H9 (cell line): ENCODE data around the gene ITPKA. TPM values are rescaled to one million over a fixed set of nuclear protein-coding genes. Genes with fewer than 3 reads are reported as not detected.
A peak's percentile ranks its signal among the peaks of the same experiment; 100 is the strongest.

Source experiments
- DNase-seq: peaks from one replicate; pipeline ENCODE4 v3.0.0-alpha.2; 2017
- H2AFZ ChIP-seq: one replicate; pipeline ENCODE4 v1.6.1; 2013; ENCODE audit warnings: mild to moderate bottlenecking, low read length, control low read depth, moderate library complexity
- H2AK5ac ChIP-seq: 2 replicates; pipeline ENCODE4 v1.6.1; 2013; ENCODE audit warnings: low read length, control low read depth, mixed read lengths; ENCODE audit not compliant: insufficient read length
- H2BK120ac ChIP-seq: one replicate; pipeline ENCODE4 v1.6.1; 2013; ENCODE audit warnings: low read depth, mild to moderate bottlenecking, low read length, control low read depth, inconsistent platforms; ENCODE audit not compliant: poor library complexity, severe bottlenecking
- H2BK12ac ChIP-seq: 2 replicates; pipeline ENCODE4 v1.6.1; 2013; ENCODE audit warnings: low read length, control low read depth, mixed read lengths, low read depth; ENCODE audit not compliant: insufficient read length
- H2BK15ac ChIP-seq: 2 replicates; pipeline ENCODE4 v1.6.1; 2013; ENCODE audit warnings: low read depth, low read length, control low read depth
- H2BK20ac ChIP-seq: one replicate; pipeline ENCODE4 v1.6.1; 2013; ENCODE audit warnings: low read depth, mild to moderate bottlenecking, low read length, control low read depth, inconsistent platforms; ENCODE audit not compliant: poor library complexity, severe bottlenecking
- H2BK5ac ChIP-seq: 2 replicates; pipeline ENCODE4 v1.6.1; 2013; ENCODE audit warnings: low read length, control low read depth, mixed read lengths; ENCODE audit not compliant: insufficient read length
- H3K14ac ChIP-seq: 2 replicates; pipeline ENCODE4 v1.6.1; 2013; ENCODE audit warnings: low read length, control low read depth; ENCODE audit not compliant: insufficient read depth
- H3K18ac ChIP-seq: 2 replicates; pipeline ENCODE4 v1.6.1; 2013; ENCODE audit warnings: low read depth, mild to moderate bottlenecking, mixed read lengths, low read length, control low read depth; ENCODE audit not compliant: insufficient read length
- H3K23ac ChIP-seq: 2 replicates; pipeline ENCODE4 v1.6.1; 2013; ENCODE audit warnings: low read length, control low read depth, mixed read lengths, low read depth; ENCODE audit not compliant: insufficient read length
- H3K23me2 ChIP-seq: 2 replicates; pipeline ENCODE4 v1.6.1; 2013; ENCODE audit warnings: low read depth, mild to moderate bottlenecking, mixed read lengths, low read length, control low read depth; ENCODE audit not compliant: insufficient read length, poor library complexity, severe bottlenecking
- H3K27ac ChIP-seq: 2 replicates; pipeline ENCODE4 v1.5.1; 2013; ENCODE audit warnings: low read length, control low read depth, mixed read lengths, low read depth; ENCODE audit not compliant: insufficient read length
- H3K27me3 ChIP-seq: 2 replicates; pipeline ENCODE4 v1.6.1; 2013; ENCODE audit warnings: low read length, control low read depth, inconsistent platforms; ENCODE audit not compliant: insufficient read depth
- H3K4ac ChIP-seq: 2 replicates; pipeline ENCODE4 v1.6.1; 2013; ENCODE audit warnings: low read depth, mild to moderate bottlenecking, control low read depth, inconsistent platforms, low read length, moderate library complexity
- H3K4me1 ChIP-seq: 2 replicates; pipeline ENCODE4 v1.6.1; 2013; ENCODE audit warnings: low read length, control low read depth, inconsistent platforms; ENCODE audit not compliant: insufficient read depth
- H3K4me2 ChIP-seq: 2 replicates; pipeline ENCODE4 v1.6.1; 2013; ENCODE audit warnings: low read length, control low read depth, mixed read lengths; ENCODE audit not compliant: insufficient read length, insufficient read depth
- H3K56ac ChIP-seq: 2 replicates; pipeline ENCODE4 v1.6.1; 2013; ENCODE audit warnings: low read depth, mild to moderate bottlenecking, mixed read lengths, low read length, control low read depth; ENCODE audit not compliant: insufficient read length
- H3K79me1 ChIP-seq: 2 replicates; pipeline ENCODE4 v1.6.1; 2013; ENCODE audit warnings: low read depth, mild to moderate bottlenecking, moderate library complexity, low read length, control low read depth, inconsistent platforms; ENCODE audit not compliant: insufficient read depth, poor library complexity, severe bottlenecking
- H3K79me2 ChIP-seq: 2 replicates; pipeline ENCODE4 v1.6.1; 2013; ENCODE audit warnings: low read length, control low read depth, inconsistent platforms; ENCODE audit not compliant: insufficient read depth
- H3K9ac ChIP-seq: 2 replicates; pipeline ENCODE4 v1.6.1; 2013; ENCODE audit warnings: low read length, control low read depth, mixed read lengths; ENCODE audit not compliant: insufficient read length; ENCODE audit errors: extremely low read depth
- H3K9me3 ChIP-seq: one replicate; pipeline ENCODE4 v1.6.1; 2013; ENCODE audit warnings: low read depth, low read length, inconsistent platforms; ENCODE audit not compliant: control insufficient read depth
- H3T11ph ChIP-seq: one replicate; pipeline ENCODE4 v1.6.1; 2013; ENCODE audit warnings: mild to moderate bottlenecking, low read length, control low read depth, inconsistent platforms
- H4K20me1 ChIP-seq: one replicate; pipeline ENCODE4 v1.6.1; 2013; ENCODE audit not compliant: control insufficient read depth, insufficient read length, insufficient read depth
- H4K5ac ChIP-seq: 2 replicates; pipeline ENCODE4 v1.6.1; 2013; ENCODE audit warnings: low read depth, mild to moderate bottlenecking, mixed read lengths, low read length, control low read depth; ENCODE audit not compliant: insufficient read length
- H4K8ac ChIP-seq: replicated peaks from 2 replicates; pipeline ENCODE4 v1.6.1; 2013; ENCODE audit warnings: low read length, control low read depth, mixed read lengths, low read depth; ENCODE audit not compliant: insufficient read length
- H4K91ac ChIP-seq: 2 replicates; pipeline ENCODE4 v1.6.1; 2013; ENCODE audit warnings: low read depth, mild to moderate bottlenecking, moderate library complexity, mixed read lengths, low read length, control low read depth; ENCODE audit not compliant: insufficient read length
- H3K27ac Mint-ChIP-seq, 3 experiments: 2 replicates in 2 of 3; 3 replicates in 1 of 3; pipeline ENCODE4 v1.8.0; 2020 to 2021; ENCODE audit warnings: mixed read lengths in 3 of 3, mild to moderate bottlenecking in 1 of 3, moderate library complexity in 1 of 3
- H3K27me3 Mint-ChIP-seq: 2 replicates; pipeline ENCODE4 v1.8.0; 2021; ENCODE audit warnings: low read depth, mild to moderate bottlenecking, moderate library complexity, mixed read lengths
- H3K36me3 Mint-ChIP-seq, 3 experiments: 2 replicates in 2 of 3; 3 replicates in 1 of 3; pipeline ENCODE4 v1.8.0; 2020 to 2021; ENCODE audit warnings: low read depth in 3 of 3, mixed read lengths in 3 of 3; ENCODE audit not compliant: insufficient read depth in 1 of 3
- H3K4me1 Mint-ChIP-seq, 2 experiments: 2 replicates each; pipeline ENCODE4 v1.8.0; 2020; ENCODE audit warnings: mixed read lengths in 2 of 2
- H3K4me3 Mint-ChIP-seq, 2 experiments: 2 replicates in 1 of 2; 3 replicates in 1 of 2; pipeline ENCODE4 v1.8.0; 2020 to 2021; ENCODE audit warnings: mild to moderate bottlenecking in 2 of 2, mixed read lengths in 2 of 2, moderate library complexity in 1 of 2
- H3K9me3 Mint-ChIP-seq, 2 experiments: 2 replicates in 1 of 2; 3 replicates in 1 of 2; pipeline ENCODE4 v1.8.0; 2020; ENCODE audit warnings: mild to moderate bottlenecking in 2 of 2, mixed read lengths in 2 of 2, moderate library complexity in 1 of 2
- CTCF ChIP-seq: fragments of 200-600 bp; sonication (generic); conservative IDR thresholded peaks from 3 replicates; pipeline ENCODE4 v1.8.0; 2021; ENCODE audit warnings: antibody characterized with exemption, mild to moderate bottlenecking
- WGBS: extraction: QIAGEN DNeasy Blood & Tissue Kit; methylation state at CpG from one replicate; pipeline ENCODE4 v1.1.7; 2013; ENCODE audit warnings: missing lambda C conversion rate, low lambda C conversion rate, mixed read lengths; ENCODE audit not compliant: insufficient read length; ENCODE audit errors: extremely low coverage; 5-methylcytosine and 5-hydroxymethylcytosine counted together
- total RNA-seq: library from RNA; stranded (reverse); gene quantifications from 2 replicates; pipeline ENCODE4 v1.2.1, GENCODE V29; 2021

The ITPKA gene
- total RNA-seq, 1 experiment from 2014 or later: 0.77 TPM

DNA sequence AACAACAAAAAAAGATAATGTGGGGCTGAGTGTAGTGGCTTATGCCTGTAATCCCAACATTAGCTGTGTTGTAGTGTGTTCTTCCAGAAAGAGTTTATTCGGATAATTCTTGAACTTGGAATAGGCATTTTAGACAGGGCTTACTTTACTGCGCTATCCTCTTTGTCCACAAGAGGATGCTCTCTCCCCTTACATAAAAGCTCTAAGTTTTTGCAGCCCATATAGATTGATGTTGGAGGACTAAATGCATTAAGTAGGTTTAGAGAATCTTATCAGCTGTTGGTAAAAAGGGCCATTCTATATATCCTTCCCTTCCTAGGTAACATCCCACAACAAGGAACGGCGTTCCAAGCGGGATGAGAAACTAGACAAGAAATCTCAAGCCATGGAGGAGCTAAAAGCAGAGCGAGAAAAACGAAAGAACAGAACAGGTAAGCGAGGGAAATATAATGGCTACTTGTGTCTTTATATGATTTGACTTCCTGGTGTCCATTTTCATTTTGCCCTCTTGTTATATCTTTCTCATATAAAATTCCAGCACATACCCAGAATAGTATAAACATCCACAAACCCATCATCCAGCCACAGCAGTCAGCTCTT, 27.8 kb upstream of the ITPKA start:
- Histone ChIP-seq H3K23ac (no peak overlapping the region), H3K27me3 (no peaks in the 10 kb centered on the region), H4K8ac (no peak overlapping the region), H3K18ac (no peak overlapping the region), H3K4me1 (no peaks in the 10 kb centered on the region), H3K79me1 (no peaks in the 10 kb centered on the region), H3K79me2 (no peaks in the 10 kb centered on the region), H2AK5ac (no peak overlapping the region), H2BK20ac (no peak overlapping the region), H3K4ac (no peak overlapping the region), H4K91ac (no peak overlapping the region), H2BK120ac (no peak overlapping the region), H2AFZ (no peak overlapping the region), H3K9ac (no peak overlapping the region), H3K27ac (no peak overlapping the region), H3K9me3 (no peaks in the 10 kb centered on the region), H3T11ph (no peak overlapping the region), H3K56ac (no peak overlapping the region), H3K23me2 (no peaks in the 10 kb centered on the region), H2BK15ac (no peak overlapping the region), H4K5ac (no peak overlapping the region), H3K4me2 (no peak overlapping the region), H2BK5ac (no peak overlapping the region), H4K20me1 (no peaks in the 10 kb centered on the region), H2BK12ac (no peak overlapping the region), H3K14ac (no peak overlapping the region)
- H3K36me3 Mint-ChIP-seq: peaks cover 40 to 75% (median 70%) of the 10 kb centered on the region in 3 experiments; a peak in 6 of 7 replicates
- peak; percentile 93 for TF ChIP-seq CTCF
- no peak for DNase-seq
- H3K9me3 Mint-ChIP-seq: no peaks in the 10 kb centered on the region
- no peaks in the 10 kb centered on the region for H3K4me1 Mint-ChIP-seq
- H3K27me3 Mint-ChIP-seq: no peaks in the 10 kb centered on the region
- no peak overlapping the region; a peak in 1 of 7 replicates for H3K27ac Mint-ChIP-seq
- H3K4me3 Mint-ChIP-seq: no peak overlapping the region
- no CpG with 5 or more reads among the region's 8 CpGs for WGBS
